HEK293 (cell line): ENCODE results near the gene MFAP3.

Source experiments
- CTCF ChIA-PET: fragments of 350-600 bp; formaldehyde crosslinking; extraction: SDS; loops from one replicate; lab custom pipeline; 2021; ENCODE audit warnings: antibody characterized with exemption; lab: Yijun Ruan, JAX
- POLR2A ChIA-PET: fragments of 300-600 bp; formaldehyde crosslinking; extraction: SDS; loops from one replicate; lab custom pipeline; 2020; ENCODE audit warnings: antibody characterized with exemption, inconsistent platforms; lab: Yijun Ruan, JAX
- H3K27ac ChIP-seq: fragments of 200-500 bp; sonication (Bioruptor generic); 2 replicates; pipeline ENCODE4 v1.5.1; 2014; ENCODE audit warnings: low read depth, low read length, control low read depth, inconsistent platforms; ENCODE audit errors: extremely low read depth
- H3K36me3 ChIP-seq, 2 experiments: fragments of 200-500 bp in 1 of 2; sonication (Bioruptor generic) in 1 of 2; 1 replicate in 1 of 2; 2 replicates in 1 of 2; pipeline ENCODE4 v1.5.1; 2014 to 2017; ENCODE audit warnings: inconsistent platforms in 2 of 2, low read length in 2 of 2; ENCODE audit not compliant: control insufficient read depth in 2 of 2, insufficient read depth in 1 of 2
- H3K4me1 ChIP-seq: fragments of 200-500 bp; sonication (Bioruptor generic); 2 replicates; pipeline ENCODE4 v1.5.1; 2014; ENCODE audit warnings: mild to moderate bottlenecking, low read length, inconsistent platforms; ENCODE audit not compliant: control insufficient read depth, insufficient read depth
- H3K4me3 ChIP-seq: 2 replicates; pipeline ENCODE4 v1.5.1; 2011; ENCODE audit warnings: low read depth, mild to moderate bottlenecking, control low read depth, low read length, moderate library complexity
- H3K9me3 ChIP-seq: fragments of 200-500 bp; sonication (Bioruptor generic); 2 replicates; pipeline ENCODE4 v1.5.1; 2014; ENCODE audit warnings: low read depth, low read length, inconsistent platforms; ENCODE audit not compliant: control insufficient read depth, insufficient read depth
- BCL11A ChIP-seq: fragments of 450-650 bp; formaldehyde crosslinking; IDR thresholded peaks from 2 replicates; pipeline ENCODE4 v1.5.1; 2016; ENCODE audit warnings: low read depth, missing biosample characterization, missing genetic modification characterization
- KLF9 ChIP-seq: fragments of 450-650 bp; formaldehyde crosslinking; IDR thresholded peaks from 2 replicates; pipeline ENCODE4 v1.5.1; 2016; ENCODE audit warnings: missing biosample characterization, missing genetic modification characterization, low read depth
- MYNN ChIP-seq: fragments of 450-650 bp; formaldehyde crosslinking; IDR thresholded peaks from 2 replicates; pipeline ENCODE4 v1.5.1; 2016; ENCODE audit warnings: missing biosample characterization, missing genetic modification characterization, borderline replicate concordance
- TCF7L2 ChIP-seq: IDR thresholded peaks from 2 replicates; pipeline ENCODE4 v1.6.1; 2011; ENCODE audit warnings: low read depth, mild to moderate bottlenecking, inconsistent platforms, low read length, moderate library complexity, borderline replicate concordance
- TSHZ1 ChIP-seq: fragments of 450-650 bp; formaldehyde crosslinking; IDR thresholded peaks from 2 replicates; pipeline ENCODE4 v1.5.1; 2016; ENCODE audit warnings: missing biosample characterization, missing genetic modification characterization, borderline replicate concordance
- YY1 ChIP-seq: fragments of 450-650 bp; formaldehyde crosslinking; IDR thresholded peaks from 2 replicates; pipeline ENCODE4 v1.5.1; 2018; ENCODE audit warnings: missing biosample characterization, missing genetic modification characterization
- ZEB2 ChIP-seq: fragments of 450-650 bp; formaldehyde crosslinking; IDR thresholded peaks from 2 replicates; pipeline ENCODE4 v1.5.1; 2016; ENCODE audit warnings: missing biosample characterization, missing genetic modification characterization
- ZFP37 ChIP-seq: fragments of 450-650 bp; formaldehyde crosslinking; IDR thresholded peaks from 2 replicates; pipeline ENCODE4 v1.5.1; 2016; ENCODE audit warnings: missing biosample characterization, missing genetic modification characterization
- ZNF10 ChIP-seq: fragments of 450-650 bp; formaldehyde crosslinking; IDR thresholded peaks from 2 replicates; pipeline ENCODE4 v1.5.1; 2017; ENCODE audit warnings: missing biosample characterization, missing genetic modification characterization
- ZNF146 ChIP-seq: fragments of 450-650 bp; formaldehyde crosslinking; IDR thresholded peaks from 2 replicates; pipeline ENCODE4 v1.5.1; 2016; ENCODE audit warnings: missing biosample characterization, missing genetic modification characterization
- ZNF148 ChIP-seq: fragments of 450-650 bp; formaldehyde crosslinking; IDR thresholded peaks from 2 replicates; pipeline ENCODE4 v1.5.0; 2017; ENCODE audit warnings: missing biosample characterization, missing genetic modification characterization, borderline replicate concordance
- ZNF175 ChIP-seq: fragments of 450-650 bp; formaldehyde crosslinking; IDR thresholded peaks from 2 replicates; pipeline ENCODE4 v1.5.1; 2016; ENCODE audit warnings: missing biosample characterization, missing genetic modification characterization
- ZNF324 ChIP-seq: fragments of 450-650 bp; formaldehyde crosslinking; IDR thresholded peaks from 2 replicates; pipeline ENCODE4 v1.5.1; 2016; ENCODE audit warnings: missing biosample characterization, missing genetic modification characterization
- ZNF341 ChIP-seq: fragments of 450-650 bp; formaldehyde crosslinking; IDR thresholded peaks from 2 replicates; pipeline ENCODE4; 2016; ENCODE audit warnings: low read depth, missing biosample characterization, missing genetic modification characterization
- ZNF561 ChIP-seq: fragments of 450-650 bp; IDR thresholded peaks from 2 replicates; pipeline ENCODE4 v1.5.1; 2018; ENCODE audit warnings: missing biosample characterization, missing genetic modification characterization, borderline replicate concordance
- ZNF645 ChIP-seq: fragments of 450-650 bp; formaldehyde crosslinking; IDR thresholded peaks from 2 replicates; pipeline ENCODE4; 2016; ENCODE audit warnings: missing biosample characterization, missing genetic modification characterization
- ZNF792 ChIP-seq: fragments of 450-650 bp; formaldehyde crosslinking; IDR thresholded peaks from 2 replicates; pipeline ENCODE4 v1.5.1; 2016; ENCODE audit warnings: missing biosample characterization, missing genetic modification characterization
- TF ChIP-seq, protein P1 (sequence below): fragments of 450-650 bp; formaldehyde crosslinking; IDR thresholded peaks from 2 replicates; pipeline ENCODE4 v1.5.1; 2016; ENCODE audit warnings: missing biosample characterization, missing genetic modification characterization

The MFAP3 gene

GRCh38 chr5:154090656-154091055 lies 51.9 kb downstream of the MFAP3 start:
- H3K9me3 ChIP-seq: no peaks in the 10 kb centered on the region
- H3K4me3 ChIP-seq: no peak overlapping the region
- CTCF ChIA-PET: no interaction called here
- TF ChIP-seq ZNF341 (tag by site-specific recombination): no peak
- TF ChIP-seq MYNN (tag by site-specific recombination): no peak
- TF ChIP-seq ZNF146 (tag by site-specific recombination): no peak
- TF ChIP-seq TSHZ1 (tag by site-specific recombination): no peak
- TF ChIP-seq, protein P1, sequence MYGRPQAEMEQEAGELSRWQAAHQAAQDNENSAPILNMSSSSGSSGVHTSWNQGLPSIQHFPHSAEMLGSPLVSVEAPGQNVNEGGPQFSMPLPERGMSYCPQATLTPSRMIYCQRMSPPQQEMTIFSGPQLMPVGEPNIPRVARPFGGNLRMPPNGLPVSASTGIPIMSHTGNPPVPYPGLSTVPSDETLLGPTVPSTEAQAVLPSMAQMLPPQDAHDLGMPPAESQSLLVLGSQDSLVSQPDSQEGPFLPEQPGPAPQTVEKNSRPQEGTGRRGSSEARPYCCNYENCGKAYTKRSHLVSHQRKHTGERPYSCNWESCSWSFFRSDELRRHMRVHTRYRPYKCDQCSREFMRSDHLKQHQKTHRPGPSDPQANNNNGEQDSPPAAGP: no peak
- no peak for TF ChIP-seq ZNF175 (tag by site-specific recombination)
- no peak for TF ChIP-seq ZNF792 (tag by site-specific recombination)
- TF ChIP-seq ZNF324 (tag by site-specific recombination): no peak
- TF ChIP-seq YY1 (tag by site-specific recombination): no peak
- TF ChIP-seq ZNF148 (tag by site-specific recombination): no peak
- no peak for TF ChIP-seq TCF7L2
- no peak for TF ChIP-seq ZNF561 (tag by site-specific recombination)
- TF ChIP-seq KLF9 (tag by site-specific recombination): no peak
- no peak for TF ChIP-seq ZFP37
- TF ChIP-seq BCL11A (tag by site-specific recombination): no peak
- TF ChIP-seq ZEB2: no peak
- no peak for TF ChIP-seq ZNF645 (tag by site-specific recombination)
- TF ChIP-seq ZNF10 (tag by site-specific recombination): no peak
- TF ChIP-seq, all 188 proteins: peak for 0
- H3K4me1 ChIP-seq: peaks cover 16% of the 10 kb centered on the region
- no peaks in the 10 kb centered on the region for H3K36me3 ChIP-seq
- H3K27ac ChIP-seq: no peak overlapping the region
- POLR2A ChIA-PET: no interaction called here
